Mesenchymal stem cell (in vitro differentiated cells and primary cell): ENCODE data around the gene MTA3.

ENCODE experiments used
- DNase-seq: peaks from one replicate; pipeline ENCODE4 v3.0.0-alpha.2; 2013
- H2AFZ ChIP-seq: one replicate; pipeline ENCODE4 v1.6.1; 2013; ENCODE audit warnings: low read depth, mild to moderate bottlenecking, control low read depth, inconsistent platforms, low read length, moderate library complexity
- H2AK5ac ChIP-seq: 2 replicates; pipeline ENCODE4 v1.6.1; 2013; ENCODE audit warnings: low read length, moderate library complexity, mild to moderate bottlenecking, inconsistent platforms; ENCODE audit not compliant: severe bottlenecking
- H2BK120ac ChIP-seq: one replicate; pipeline ENCODE4 v1.6.1; 2013; ENCODE audit warnings: low read depth, mild to moderate bottlenecking, inconsistent platforms, low read length, moderate library complexity
- H2BK12ac ChIP-seq, 2 experiments: one replicate each; pipeline ENCODE4 v1.6.1; 2013; ENCODE audit warnings: inconsistent platforms in 2 of 2, low read length in 2 of 2, mild to moderate bottlenecking in 2 of 2, moderate library complexity in 2 of 2, control low read depth in 1 of 2
- H2BK15ac ChIP-seq: one replicate; pipeline ENCODE4 v1.6.1; 2013; ENCODE audit warnings: mild to moderate bottlenecking, low read depth, inconsistent platforms; ENCODE audit not compliant: poor library complexity, severe bottlenecking
- H2BK5ac ChIP-seq: 2 replicates; pipeline ENCODE4 v1.6.1; 2013; ENCODE audit warnings: low read depth, mild to moderate bottlenecking, low read length, control low read depth, inconsistent platforms; ENCODE audit not compliant: poor library complexity, severe bottlenecking
- H3K14ac ChIP-seq, 2 experiments: one replicate each; pipeline ENCODE4 v1.6.1; 2013; ENCODE audit warnings: inconsistent platforms in 2 of 2, low read length in 2 of 2, control low read depth in 1 of 2, mild to moderate bottlenecking in 1 of 2, moderate library complexity in 1 of 2
- H3K18ac ChIP-seq, 2 experiments: one replicate each; pipeline ENCODE4 v1.6.1; 2013; ENCODE audit warnings: inconsistent platforms in 2 of 2, low read length in 2 of 2, control low read depth in 1 of 2, low read depth in 1 of 2, mild to moderate bottlenecking in 1 of 2
- H3K23ac ChIP-seq, 2 experiments: one replicate each; pipeline ENCODE4 v1.6.1; 2013; ENCODE audit warnings: inconsistent platforms in 2 of 2, low read length in 2 of 2, mild to moderate bottlenecking in 2 of 2, moderate library complexity in 2 of 2, control low read depth in 1 of 2
- H3K27ac ChIP-seq: 2 replicates; pipeline ENCODE4 v1.5.1; 2013; ENCODE audit warnings: mild to moderate bottlenecking, moderate library complexity, low read length, control low read depth, inconsistent platforms; ENCODE audit not compliant: poor library complexity, severe bottlenecking
- H3K27me3 ChIP-seq, 2 experiments: 2 replicates each; pipeline versions ENCODE4 v1.6.1 to v1.7.0; 2013; ENCODE audit warnings: low read length in 2 of 2, mild to moderate bottlenecking in 2 of 2, moderate library complexity in 2 of 2, control low read depth in 1 of 2, inconsistent platforms in 1 of 2; ENCODE audit not compliant: control insufficient read depth in 1 of 2, insufficient read depth in 1 of 2
- H3K36me3 ChIP-seq, 2 experiments: 2 replicates each; pipeline versions ENCODE4 v1.6.1 to v1.7.0; 2013; ENCODE audit warnings: low read length in 2 of 2, control low read depth in 1 of 2, inconsistent platforms in 1 of 2, low read depth in 1 of 2, mild to moderate bottlenecking in 1 of 2; ENCODE audit not compliant: insufficient read depth in 2 of 2, control insufficient read depth in 1 of 2
- H3K4ac ChIP-seq, 2 experiments: one replicate each; pipeline ENCODE4 v1.6.1; 2013; ENCODE audit warnings: inconsistent platforms in 2 of 2, low read length in 2 of 2, mild to moderate bottlenecking in 2 of 2, moderate library complexity in 2 of 2, control low read depth in 1 of 2, low read depth in 1 of 2
- H3K4me1 ChIP-seq: 2 replicates; pipeline ENCODE4 v1.6.1; 2013; ENCODE audit warnings: low read depth, low read length, control low read depth; ENCODE audit not compliant: control insufficient read depth, insufficient read depth
- H3K4me2 ChIP-seq: 2 replicates; pipeline ENCODE4 v1.6.1; 2013; ENCODE audit warnings: low read length, mild to moderate bottlenecking, inconsistent platforms; ENCODE audit not compliant: poor library complexity, severe bottlenecking
- H3K4me3 ChIP-seq, 2 experiments: 2 replicates each; pipeline versions ENCODE4 v1.5.1 to v1.7.0; 2013; ENCODE audit warnings: low read length in 2 of 2, mild to moderate bottlenecking in 2 of 2, control low read depth in 1 of 2, low read depth in 1 of 2; ENCODE audit not compliant: insufficient read depth in 1 of 2
- H3K79me1 ChIP-seq: replicated peaks from 2 replicates; pipeline ENCODE4 v1.6.1; 2013; ENCODE audit warnings: mild to moderate bottlenecking, control low read depth, low read length, inconsistent platforms; ENCODE audit not compliant: poor library complexity, severe bottlenecking
- H3K9ac ChIP-seq: 2 replicates; pipeline ENCODE4 v1.7.0; 2013; ENCODE audit warnings: mild to moderate bottlenecking, low read length, moderate library complexity
- H3K9me3 ChIP-seq: 2 replicates; pipeline ENCODE4 v1.7.0; 2013; ENCODE audit warnings: mild to moderate bottlenecking, low read length; ENCODE audit not compliant: control insufficient read depth
- H4K8ac ChIP-seq: one replicate; pipeline ENCODE4 v1.6.1; 2013; ENCODE audit warnings: inconsistent platforms, mild to moderate bottlenecking, low read length, moderate library complexity
- H4K91ac ChIP-seq: one replicate; pipeline ENCODE4 v1.6.1; 2013; ENCODE audit warnings: mild to moderate bottlenecking, low read length, inconsistent platforms
- WGBS: methylation state at CpG from one replicate; pipeline ENCODE4 v1.1.7; 2013; ENCODE audit warnings: mixed read lengths; 5-methylcytosine and 5-hydroxymethylcytosine counted together

MTA3 gene

DNA sequence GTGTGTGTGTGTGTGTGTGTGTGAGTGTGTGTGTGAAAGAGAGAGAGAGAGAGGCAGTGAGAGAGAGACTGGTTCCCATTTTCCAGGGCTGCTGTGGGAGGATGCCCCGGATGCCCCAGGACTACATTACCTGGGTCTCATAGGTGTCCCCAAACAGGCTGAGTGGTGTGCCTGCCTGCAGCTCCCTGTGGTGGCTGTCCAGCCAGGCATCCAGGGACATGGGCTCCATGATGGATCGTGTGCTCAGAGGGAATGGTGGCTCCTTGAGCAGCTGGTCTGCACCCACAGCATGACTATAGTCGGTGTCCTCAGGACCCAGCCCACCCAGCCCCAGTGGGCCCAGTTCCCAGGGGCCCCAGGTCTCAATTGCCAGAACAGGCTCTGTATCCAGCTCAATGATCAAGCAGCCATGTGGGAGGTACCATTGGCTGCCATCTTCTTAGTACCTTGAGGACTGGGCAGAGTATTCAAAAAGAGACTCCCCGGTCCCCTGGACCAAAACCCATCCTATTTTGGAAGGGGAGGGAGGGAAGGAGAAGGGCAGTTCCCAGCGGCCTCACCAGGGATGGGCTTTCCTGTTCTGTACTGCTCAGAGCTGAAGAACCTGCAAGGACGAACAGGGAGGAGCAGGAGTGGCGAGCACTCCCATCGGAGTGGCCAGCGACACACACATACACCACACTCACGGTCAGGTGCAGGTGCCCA is 201.3 kb downstream of the MTA3 start:
- Histone ChIP-seq H3K4ac (no peak overlapping the region), H3K23ac (no peak overlapping the region), H3K14ac (no peak overlapping the region), H2BK15ac (no peak overlapping the region), H3K4me1 (no peaks in the 10 kb centered on the region), H3K9me3 (no peaks in the 10 kb centered on the region), H3K4me3 (no peak overlapping the region), H2BK5ac (no peak overlapping the region), H4K8ac (no peak overlapping the region), H3K18ac (no peak overlapping the region), H4K91ac (no peak overlapping the region), H3K36me3 (peaks cover 0 to 7% of the 10 kb centered on the region in 2 experiments), H3K79me1 (no peaks in the 10 kb centered on the region), H3K27ac (no peak overlapping the region), H2AK5ac (no peak overlapping the region), H2BK120ac (no peak overlapping the region), H2AFZ (no peak overlapping the region), H2BK12ac (no peak overlapping the region), H3K4me2 (no peak overlapping the region), H3K9ac (no peak overlapping the region), H3K27me3 (no peaks in the 10 kb centered on the region)
- WGBS, result 97% methylated on average over 10 of the region's 10 CpGs
- no peak for DNase-seq

- Histone ChIP-seq H3K79me1 (no peaks in the 10 kb centered on the region), H4K91ac (no peak overlapping the region), H4K8ac (no peak overlapping the region), H3K14ac (no peak overlapping the region), H3K9me3 (no peaks in the 10 kb centered on the region), H3K4me2 (no peak overlapping the region), H2BK120ac (no peak overlapping the region), H2BK12ac (no peak overlapping the region), H3K18ac (no peak overlapping the region), H3K27me3 (no peaks in the 10 kb centered on the region), H2AFZ (no peak overlapping the region), H3K9ac (no peak overlapping the region), H3K27ac (no peak overlapping the region), H3K4me1 (no peaks in the 10 kb centered on the region), H2BK15ac (no peak overlapping the region), H3K36me3 (peaks cover 0 to 7% of the 10 kb centered on the region in 2 experiments), H3K23ac (no peak overlapping the region), H2AK5ac (no peak overlapping the region), H2BK5ac (no peak overlapping the region), H3K4me3 (no peak overlapping the region), H3K4ac (no peak overlapping the region)
- 89% methylated on average over 19 of the region's 19 CpGs for WGBS
- peak; percentile 50 for DNase-seq
Observed at GRCh38 chr2:42770288-42771131, 202.1 kb downstream of the MTA3 start.

GRCh38 chr2:42771546-42772153 is 203.2 kb downstream of the MTA3 start:
- Histone ChIP-seq H3K4me1 (no peaks in the 10 kb centered on the region), H3K23ac (no peak overlapping the region), H2BK120ac (no peak overlapping the region), H3K27me3 (no peaks in the 10 kb centered on the region), H3K4ac (no peak overlapping the region), H4K91ac (no peak overlapping the region), H3K27ac (no peak overlapping the region), H4K8ac (no peak overlapping the region), H3K18ac (no peak overlapping the region), H3K9me3 (no peaks in the 10 kb centered on the region), H2BK5ac (no peak overlapping the region), H3K4me2 (no peak overlapping the region), H3K4me3 (no peak overlapping the region), H2AK5ac (no peak overlapping the region), H3K79me1 (no peaks in the 10 kb centered on the region), H3K14ac (no peak overlapping the region), H2AFZ (no peak overlapping the region), H3K36me3 (peaks cover 0 to 7% of the 10 kb centered on the region in 2 experiments), H2BK12ac (no peak overlapping the region), H2BK15ac (no peak overlapping the region), H3K9ac (no peak overlapping the region)
- no peak for DNase-seq
- WGBS, result 97% methylated on average over 4 of the region's 5 CpGs

GRCh38 chr2:42775186-42775585 is 206.8 kb downstream of the MTA3 start:
- Histone ChIP-seq H4K8ac (no peak overlapping the region), H3K36me3 (no peaks in the 10 kb centered on the region), H3K14ac (no peak overlapping the region), H3K9me3 (no peaks in the 10 kb centered on the region), H3K4me1 (no peaks in the 10 kb centered on the region), H3K4me2 (no peak overlapping the region), H2BK120ac (no peak overlapping the region), H2AK5ac (no peak overlapping the region), H3K79me1 (no peaks in the 10 kb centered on the region), H2BK15ac (no peak overlapping the region), H3K27ac (no peak overlapping the region), H3K4ac (no peak overlapping the region), H2AFZ (no peak overlapping the region), H3K9ac (no peak overlapping the region), H3K23ac (no peak overlapping the region), H4K91ac (no peak overlapping the region), H3K4me3 (no peak overlapping the region), H3K18ac (no peak overlapping the region), H3K27me3 (no peaks in the 10 kb centered on the region), H2BK5ac (no peak overlapping the region), H2BK12ac (no peak overlapping the region)
- DNase-seq, result no peak
- 94% methylated on average over 2 of the region's 2 CpGs for WGBS
